ENCODE data around the gene KCTD1. TPM values are rescaled to one million over a fixed set of nuclear protein-coding genes. Genes with fewer than 3 reads are reported as not detected.

KCTD1 gene
- total RNA-seq, 1 experiment from 2014 or later, result 20.5 TPM

- Histone ChIP-seq H3K36me3 (ENCODE audit: low read depth) (no peaks in the 10 kb centered on the region), H3K27me3 (ENCODE audit: insufficient read depth, low read depth) (no peaks in the 10 kb centered on the region), H3K4me2 (no peak overlapping the region), H2AFZ (no peak overlapping the region), H4K20me1 (ENCODE audit: insufficient read depth) (no peaks in the 10 kb centered on the region), H3K9me3 (ENCODE audit: insufficient read depth, low read depth) (no peaks in the 10 kb centered on the region), H3K4me1 (replicated peaks; ENCODE audit: insufficient read depth) (no peaks in the 10 kb centered on the region), H3K9me2 (ENCODE audit: insufficient read depth) (no peaks in the 10 kb centered on the region), H3F3A (ENCODE audit: insufficient read depth, low read depth) (no peaks in the 10 kb centered on the region), H3K79me2 (ENCODE audit: low read depth) (no peaks in the 10 kb centered on the region), H3K27ac (no peak overlapping the region), H3K4me3 (no peak overlapping the region)
- TF ChIP-seq, protein P1, sequence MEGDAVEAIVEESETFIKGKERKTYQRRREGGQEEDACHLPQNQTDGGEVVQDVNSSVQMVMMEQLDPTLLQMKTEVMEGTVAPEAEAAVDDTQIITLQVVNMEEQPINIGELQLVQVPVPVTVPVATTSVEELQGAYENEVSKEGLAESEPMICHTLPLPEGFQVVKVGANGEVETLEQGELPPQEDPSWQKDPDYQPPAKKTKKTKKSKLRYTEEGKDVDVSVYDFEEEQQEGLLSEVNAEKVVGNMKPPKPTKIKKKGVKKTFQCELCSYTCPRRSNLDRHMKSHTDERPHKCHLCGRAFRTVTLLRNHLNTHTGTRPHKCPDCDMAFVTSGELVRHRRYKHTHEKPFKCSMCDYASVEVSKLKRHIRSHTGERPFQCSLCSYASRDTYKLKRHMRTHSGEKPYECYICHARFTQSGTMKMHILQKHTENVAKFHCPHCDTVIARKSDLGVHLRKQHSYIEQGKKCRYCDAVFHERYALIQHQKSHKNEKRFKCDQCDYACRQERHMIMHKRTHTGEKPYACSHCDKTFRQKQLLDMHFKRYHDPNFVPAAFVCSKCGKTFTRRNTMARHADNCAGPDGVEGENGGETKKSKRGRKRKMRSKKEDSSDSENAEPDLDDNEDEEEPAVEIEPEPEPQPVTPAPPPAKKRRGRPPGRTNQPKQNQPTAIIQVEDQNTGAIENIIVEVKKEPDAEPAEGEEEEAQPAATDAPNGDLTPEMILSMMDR (conservative IDR thresholded peaks at IDR 0.05), result no peak
- TF ChIP-seq EZH2 (IDR thresholded peaks at IDR 0.05; ENCODE audit: low read depth), result no peak
- DNase-seq, result no peak
- POLR2A ChIA-PET (ENCODE audit: unreplicated experiment), result no interaction called here
- CTCF ChIA-PET, result no interaction called here
- intact Hi-C loops (cut with micrococcal nuclease; ENCODE audit: unreplicated experiment), result no loop called here
- BruUV-seq (replicated peaks), result no TSS peak
Observed at GRCh38 chr18:26464128-26465011, 84.0 kb downstream of the KCTD1 start.

- no peaks in the 10 kb centered on the region for H3K9me3 ChIP-seq (ENCODE audit: insufficient read depth, low read depth)
- H3F3A ChIP-seq (ENCODE audit: insufficient read depth, low read depth), result no peaks in the 10 kb centered on the region
- H4K20me1 ChIP-seq (ENCODE audit: insufficient read depth), result no peaks in the 10 kb centered on the region
- no peak overlapping the region for H2AFZ ChIP-seq
- 0 out of 2 replicates have a peak, but pooled peaks cover 4% of the 10 kb centered on the region for H3K36me3 ChIP-seq (ENCODE audit: low read depth)
- CTCF ChIA-PET, result no interaction called here
- H3K4me1 ChIP-seq (replicated peaks; ENCODE audit: insufficient read depth), result no peaks in the 10 kb centered on the region
- no peak overlapping the region for H3K4me3 ChIP-seq
- intact Hi-C loops (cut with micrococcal nuclease; ENCODE audit: unreplicated experiment), result no loop called here
- POLR2A ChIA-PET (ENCODE audit: unreplicated experiment), result no interaction called here
- TF ChIP-seq EZH2 (IDR thresholded peaks at IDR 0.05; ENCODE audit: low read depth), result no peak
- TF ChIP-seq, protein P1 (conservative IDR thresholded peaks at IDR 0.05), result no peak
- no peak overlapping the region for H3K4me2 ChIP-seq
- H3K9me2 ChIP-seq (ENCODE audit: insufficient read depth), result no peaks in the 10 kb centered on the region
- no peaks in the 10 kb centered on the region for H3K79me2 ChIP-seq (ENCODE audit: low read depth)
- BruUV-seq (replicated peaks), result no TSS peak
- DNase-seq, result no peak
- H3K27me3 ChIP-seq (ENCODE audit: insufficient read depth, low read depth), result no peaks in the 10 kb centered on the region
- no peak overlapping the region for H3K27ac ChIP-seq
Observed at GRCh38 chr18:26462355-26462754, 86.0 kb downstream of the KCTD1 start.

DNA sequence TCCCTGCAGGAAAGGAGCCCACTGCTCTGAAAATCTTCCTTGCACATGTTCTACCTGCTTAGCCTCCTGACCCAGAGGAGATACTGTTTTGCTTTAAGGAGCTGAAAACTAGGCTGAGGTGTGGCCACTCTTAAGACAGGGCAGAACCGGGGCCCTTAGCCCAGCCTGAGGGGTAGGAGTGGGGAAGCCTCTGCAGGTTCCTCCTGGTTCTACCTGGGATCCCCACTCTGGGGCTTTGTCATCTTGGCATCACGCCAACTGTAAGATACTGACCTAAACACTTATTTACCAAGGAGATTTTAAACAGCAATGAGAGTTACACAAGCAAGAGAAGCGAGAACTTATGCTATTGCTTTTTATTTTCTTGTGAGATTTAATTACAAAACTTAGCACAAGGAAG, 86.9 kb downstream of the KCTD1 start:
- DNase-seq, result no peak
- no peaks in the 10 kb centered on the region for H3K79me2 ChIP-seq (ENCODE audit: low read depth)
- intact Hi-C loops (cut with micrococcal nuclease; ENCODE audit: unreplicated experiment), result no loop called here
- H3K9me2 ChIP-seq (ENCODE audit: insufficient read depth), result no peaks in the 10 kb centered on the region
- H3K27ac ChIP-seq, result no peak overlapping the region
- H3K36me3 ChIP-seq (ENCODE audit: low read depth), result 0 out of 2 replicates have a peak, but pooled peaks cover 4% of the 10 kb centered on the region
- no peaks in the 10 kb centered on the region for H3K27me3 ChIP-seq (ENCODE audit: insufficient read depth, low read depth)
- H3K9me3 ChIP-seq (ENCODE audit: insufficient read depth, low read depth), result no peaks in the 10 kb centered on the region
- no peak overlapping the region for H3K4me3 ChIP-seq
- ChIA-PET CTCF (no interaction called here), POLR2A (ENCODE audit: unreplicated experiment) (no interaction called here)
- no peak overlapping the region for H3K4me2 ChIP-seq
- H4K20me1 ChIP-seq (ENCODE audit: insufficient read depth), result no peaks in the 10 kb centered on the region
- no peaks in the 10 kb centered on the region; the same call in 1 of the 2 replicates for H3K4me1 ChIP-seq (replicated peaks; ENCODE audit: insufficient read depth)
- H2AFZ ChIP-seq, result no peak overlapping the region
- no peak for TF ChIP-seq EZH2 (IDR thresholded peaks at IDR 0.05; ENCODE audit: low read depth)
- TF ChIP-seq, protein P1 (conservative IDR thresholded peaks at IDR 0.05), result no peak
- BruUV-seq (replicated peaks), result no TSS peak
- no peaks in the 10 kb centered on the region for H3F3A ChIP-seq (ENCODE audit: insufficient read depth, low read depth)

Data from PC-9 (cell line).